SU-DHL-6 (cell line): ENCODE data around the gene TPST1.

ENCODE experiments used
- EZH2phosphoT487 ChIP-seq: fragments of 200-600 bp; sonication (generic), shearing (Covaris generic); conservative IDR thresholded peaks from 2 replicates; pipeline ENCODE4 v1.6.1; 2018; ENCODE audit warnings: mild to moderate bottlenecking, antibody characterized with exemption, low read length, moderate library complexity, mixed read lengths
- TF ChIP-seq, protein P1 (sequence below): fragments of 200-600 bp; sonication (generic); IDR thresholded peaks from one replicate; pipeline ENCODE4 v1.5.1; 2017; ENCODE audit warnings: antibody characterized with exemption, mild to moderate bottlenecking, low read length, moderate library complexity; ENCODE audit not compliant: insufficient read depth, poor library complexity, severe bottlenecking

DNA sequence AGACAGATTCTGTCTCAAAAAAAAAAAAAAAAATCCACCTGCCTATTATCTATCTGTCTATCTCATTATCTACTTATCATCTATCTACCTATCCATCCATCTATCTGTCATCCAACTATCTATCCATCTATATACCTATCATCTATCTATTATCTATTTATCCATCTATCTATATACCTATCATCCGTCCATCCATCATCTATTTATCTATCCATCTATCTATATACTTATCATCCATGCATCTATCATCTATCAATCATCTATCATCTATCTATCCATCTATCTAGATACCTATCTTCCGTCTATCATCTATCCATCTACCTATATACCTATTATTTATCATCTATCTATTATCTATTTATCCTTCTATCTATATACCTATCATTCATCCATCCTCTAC, 16.5 kb upstream of the TPST1 start:
- TF ChIP-seq, protein P1, sequence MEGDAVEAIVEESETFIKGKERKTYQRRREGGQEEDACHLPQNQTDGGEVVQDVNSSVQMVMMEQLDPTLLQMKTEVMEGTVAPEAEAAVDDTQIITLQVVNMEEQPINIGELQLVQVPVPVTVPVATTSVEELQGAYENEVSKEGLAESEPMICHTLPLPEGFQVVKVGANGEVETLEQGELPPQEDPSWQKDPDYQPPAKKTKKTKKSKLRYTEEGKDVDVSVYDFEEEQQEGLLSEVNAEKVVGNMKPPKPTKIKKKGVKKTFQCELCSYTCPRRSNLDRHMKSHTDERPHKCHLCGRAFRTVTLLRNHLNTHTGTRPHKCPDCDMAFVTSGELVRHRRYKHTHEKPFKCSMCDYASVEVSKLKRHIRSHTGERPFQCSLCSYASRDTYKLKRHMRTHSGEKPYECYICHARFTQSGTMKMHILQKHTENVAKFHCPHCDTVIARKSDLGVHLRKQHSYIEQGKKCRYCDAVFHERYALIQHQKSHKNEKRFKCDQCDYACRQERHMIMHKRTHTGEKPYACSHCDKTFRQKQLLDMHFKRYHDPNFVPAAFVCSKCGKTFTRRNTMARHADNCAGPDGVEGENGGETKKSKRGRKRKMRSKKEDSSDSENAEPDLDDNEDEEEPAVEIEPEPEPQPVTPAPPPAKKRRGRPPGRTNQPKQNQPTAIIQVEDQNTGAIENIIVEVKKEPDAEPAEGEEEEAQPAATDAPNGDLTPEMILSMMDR, result no peak
- no peak for TF ChIP-seq EZH2phosphoT487
